Left ventricle myocardium superior (tissue), 1 donor: ENCODE data around the gene SKIL. TPM values are rescaled to one million over a fixed set of nuclear protein-coding genes. Genes with fewer than 3 reads are reported as not detected.
A peak's percentile ranks its signal among the peaks of the same experiment; 100 is the strongest.
"Not testable (repeated sequence)": the region's sequence is repeated elsewhere in the genome, so short reads cannot be mapped to it uniquely, and the experiment has no call there.

Experiments
- ATAC-seq: fragments of 200-7000 bp; cut with Tn5 transposase; one replicate; pipeline ENCODE4 v1.9.1; 2020; ENCODE audit warnings: mild to moderate bottlenecking, moderate library complexity
- DNase-seq: peaks from one replicate; pipeline ENCODE4 v3.0.0-alpha.2; 2020
- intact Hi-C: fragments of 100-400 bp; cut with micrococcal nuclease; formaldehyde crosslinking; loops from one replicate; pipeline ENCODE4 v1.11.0; 2022
- long read RNA-seq: library from polyadenylated mRNA; unstranded; transcript quantifications from one replicate; pipeline ENCODE4 v2.0.0, GENCODE V29; 2021
- total RNA-seq: library from RNA; stranded (reverse); fragmentation: NEBNext Ultra II Directional; extraction: Animal tissue kit (Norgen Biotek cat#: 25700); gene quantifications from one replicate; pipeline ENCODE4 v1.2.1, GENCODE V29; 2021
- donor health status: DM: no; HTN: yes; CAD: no; lungs with severe emphysema.

The SKIL gene
- 17.2 TPM for total RNA-seq
- long read RNA-seq, partial matches to known transcripts = 0 of 3 reads
- long read RNA-seq, other reads (novel, unspliced or antisense) = 3 of 3 reads

DNA sequence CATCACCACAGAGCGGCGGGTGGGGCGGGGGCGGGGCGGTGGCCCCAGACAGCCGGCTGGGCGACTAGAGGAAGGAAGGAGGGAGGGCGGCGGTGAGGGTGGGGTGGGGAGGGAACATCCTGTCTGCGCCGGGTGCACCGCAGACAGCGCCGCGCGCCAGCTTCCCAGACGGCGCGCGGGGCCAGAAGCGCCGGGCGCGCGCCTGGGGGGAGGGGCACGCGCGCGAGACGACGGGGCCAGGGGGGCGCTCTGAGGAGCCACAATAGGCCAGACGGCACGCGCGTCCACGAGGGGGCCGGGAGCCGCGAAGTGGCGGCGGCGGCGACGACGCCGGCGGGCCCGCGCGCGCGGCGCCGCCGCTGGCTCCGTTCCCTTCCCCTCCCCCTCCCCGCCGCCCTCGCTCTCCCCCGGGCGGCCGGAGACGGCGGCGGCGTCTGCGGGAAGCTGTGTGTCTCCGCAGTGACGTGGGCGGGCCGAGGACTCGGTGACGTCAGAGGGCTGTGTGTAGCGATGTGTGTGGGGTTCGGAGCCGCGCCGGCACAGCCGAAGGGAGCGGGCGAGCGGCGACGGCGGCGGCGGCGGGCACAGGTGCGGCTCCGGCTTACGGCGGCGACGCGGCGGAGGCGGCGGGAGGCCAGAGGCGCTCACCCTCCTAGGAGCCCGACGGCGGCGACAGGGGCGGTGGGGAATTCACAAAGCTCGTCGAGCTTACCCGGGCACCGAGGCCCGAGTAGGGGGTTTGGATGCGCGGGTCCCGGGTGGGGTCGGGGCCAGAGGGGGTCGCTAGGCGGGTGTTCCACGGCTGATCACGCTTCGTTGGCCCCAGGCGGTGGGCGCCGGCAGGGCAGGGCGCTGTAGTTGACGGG, at the start of gene SKIL:
SKIL (plus strand) TSS at position 540 of the 866 bp plus-strand sequence. CDS start 2,617 bp downstream, outside the sequence.
- intact Hi-C loops = no loop called here
- DNase-seq (peak; percentile 99), ATAC-seq (peak; percentile 82)

DNA sequence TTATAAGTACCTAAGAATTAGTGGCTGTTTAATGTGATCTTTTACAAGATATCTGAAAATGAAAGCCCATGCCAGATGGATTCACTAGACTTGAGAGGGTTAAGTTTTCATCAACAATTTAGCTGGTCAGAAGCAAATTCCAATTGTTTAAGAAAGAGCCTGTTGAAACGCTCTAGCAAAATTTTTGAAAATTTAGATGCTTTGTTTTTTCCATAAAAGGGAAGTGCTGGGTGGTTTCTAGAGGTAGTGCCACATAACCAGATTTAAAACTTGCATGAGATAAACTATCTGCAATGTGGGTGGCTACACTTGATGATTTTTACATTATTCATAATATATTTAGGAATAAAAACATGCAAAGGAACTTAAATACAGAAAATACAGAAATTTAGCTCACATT, 48.5 kb upstream of the SKIL start:
- DNase-seq (no peak), ATAC-seq (no peak)
- intact Hi-C loops = no loop called here

- no peak for ATAC-seq
- DNase-seq = no peak
- intact Hi-C loops = no loop called here
These were observed 39.6 kb upstream of the SKIL start for GRCh38 chr3:170317954-170318353.

GRCh38 chr3:170320461-170321121, 36.9 kb upstream of the SKIL start:
- ATAC-seq (no peak), DNase-seq (no peak)
- intact Hi-C loops = no loop called here

DNA sequence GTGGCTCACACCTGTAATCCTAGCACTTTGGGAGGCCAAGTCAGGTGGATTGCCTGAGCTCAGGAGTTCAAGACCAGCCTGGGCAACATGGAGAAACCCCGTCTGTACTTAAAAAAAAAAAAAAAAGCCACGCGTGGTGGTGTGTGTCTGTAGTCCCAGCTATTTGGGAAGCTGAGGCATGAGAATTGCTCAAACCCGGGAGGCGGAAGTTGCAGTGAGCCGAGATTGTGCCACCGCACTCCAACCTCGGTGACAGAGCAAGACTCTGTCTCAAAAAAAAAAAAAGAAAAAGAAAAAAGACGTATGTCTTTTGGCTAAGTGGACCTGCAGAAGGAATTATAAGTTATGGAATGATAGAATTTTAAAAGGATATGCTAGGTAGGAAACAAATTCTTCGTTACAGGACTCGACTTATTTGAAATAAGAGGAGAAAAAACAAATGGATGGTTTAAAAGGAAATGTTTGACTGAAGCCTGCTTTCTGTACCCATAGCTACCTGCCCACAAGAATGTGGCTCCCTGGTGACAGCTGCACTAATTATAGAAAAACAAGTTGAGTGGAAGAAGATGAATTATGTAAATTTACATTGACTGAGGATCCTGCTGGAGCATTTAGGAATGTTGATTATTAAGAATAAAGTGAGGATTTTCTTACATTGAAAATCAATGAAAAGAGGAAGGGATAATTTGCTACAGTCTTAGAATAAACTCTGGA, 36.0 kb upstream of the SKIL start:
- intact Hi-C loops = no loop called here
- DNase-seq (no peak), ATAC-seq (no peak)

- intact Hi-C loops = no loop called here
- DNase-seq (no peak), ATAC-seq (no peak)
These were observed 34.8 kb upstream of the SKIL start for GRCh38 chr3:170322566-170323269.

DNA sequence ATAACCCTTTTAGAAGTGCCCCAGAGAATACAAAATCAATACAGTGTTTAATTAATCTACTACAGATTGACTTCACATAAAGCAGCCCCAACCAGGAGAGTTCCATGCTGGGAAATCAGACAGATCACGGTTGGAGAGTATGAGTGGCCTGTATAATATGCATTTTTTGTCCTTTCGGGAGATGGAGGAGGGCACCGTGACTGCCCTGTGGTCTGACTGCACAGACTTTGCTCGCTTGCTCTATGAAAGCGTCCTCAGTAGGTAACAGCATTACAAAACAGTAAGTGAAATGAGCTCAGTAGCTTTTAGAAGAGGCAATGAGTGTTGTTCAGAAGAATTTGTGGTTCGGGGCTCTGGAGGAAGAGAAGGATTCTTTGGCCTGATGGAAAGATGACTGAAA, 34.2 kb upstream of the SKIL start:
- ATAC-seq (no peak), DNase-seq (no peak)
- intact Hi-C loops = no loop called here

DNA sequence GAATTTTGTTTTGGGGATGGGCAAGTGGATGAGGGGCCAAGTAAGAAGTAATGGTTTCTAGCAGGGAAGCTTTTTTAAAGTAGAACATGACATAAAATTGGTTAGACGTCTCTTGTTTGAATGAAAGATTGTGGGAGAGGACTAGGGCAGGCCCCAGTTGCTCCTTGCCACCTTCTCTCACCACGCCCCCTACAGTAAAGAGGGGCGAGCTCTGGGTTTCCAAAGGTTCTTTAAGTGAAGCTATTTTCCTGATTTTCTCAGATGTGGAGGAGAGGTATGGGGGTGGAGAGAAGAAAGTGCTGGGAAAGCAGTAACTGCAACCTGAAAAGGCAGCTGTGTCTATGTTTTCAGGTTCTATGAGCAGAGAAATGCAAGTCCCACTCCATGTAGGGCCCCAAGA, 32.6 kb upstream of the SKIL start:
- intact Hi-C loops = no loop called here
- DNase-seq (no peak), ATAC-seq (no peak)

DNA sequence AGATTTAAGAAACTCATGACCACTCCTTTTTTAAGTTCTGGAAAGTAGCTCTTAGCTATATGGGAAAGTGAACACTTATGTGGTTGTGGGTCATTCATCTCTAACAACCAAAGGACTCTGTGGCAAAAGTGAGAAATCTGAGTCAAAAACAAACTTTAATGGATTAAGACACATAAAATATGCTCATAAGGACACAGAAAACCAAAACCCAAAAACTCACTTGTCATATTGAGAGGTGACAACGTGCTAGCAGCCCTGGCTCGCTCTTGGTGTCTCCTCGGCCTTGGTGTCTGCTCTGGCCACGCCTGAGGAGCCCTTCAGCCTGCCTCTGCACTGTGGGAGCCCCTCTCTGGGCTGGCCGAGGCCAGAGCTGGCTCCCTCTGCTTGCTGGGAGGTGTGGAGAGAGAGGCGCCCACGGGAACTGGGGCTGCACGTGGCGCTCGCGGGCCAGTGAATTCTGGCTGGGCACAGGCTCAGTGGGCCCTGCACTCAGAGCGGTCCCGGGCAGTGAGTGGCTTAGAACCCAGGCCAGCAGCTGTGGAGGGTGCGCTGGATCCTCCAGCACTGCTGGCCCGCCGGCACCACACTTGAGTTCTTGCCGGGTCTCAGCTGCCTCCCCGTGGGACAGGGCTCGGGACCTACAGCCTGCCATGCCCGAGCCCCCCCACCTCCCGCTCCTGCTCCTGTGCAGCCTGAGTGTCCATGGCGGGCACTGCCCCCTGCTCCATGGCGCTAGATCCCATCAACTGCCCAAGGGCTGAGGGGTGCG, 30.3 kb upstream of the SKIL start:
- intact Hi-C loops = no loop called here
- no peak for DNase-seq
- no peak for ATAC-seq

- intact Hi-C loops, DNase-seq, ATAC-seq: not testable (repeated sequence)
These were observed 29.5 kb upstream of the SKIL start for GRCh38 chr3:170327868-170328548.

DNA sequence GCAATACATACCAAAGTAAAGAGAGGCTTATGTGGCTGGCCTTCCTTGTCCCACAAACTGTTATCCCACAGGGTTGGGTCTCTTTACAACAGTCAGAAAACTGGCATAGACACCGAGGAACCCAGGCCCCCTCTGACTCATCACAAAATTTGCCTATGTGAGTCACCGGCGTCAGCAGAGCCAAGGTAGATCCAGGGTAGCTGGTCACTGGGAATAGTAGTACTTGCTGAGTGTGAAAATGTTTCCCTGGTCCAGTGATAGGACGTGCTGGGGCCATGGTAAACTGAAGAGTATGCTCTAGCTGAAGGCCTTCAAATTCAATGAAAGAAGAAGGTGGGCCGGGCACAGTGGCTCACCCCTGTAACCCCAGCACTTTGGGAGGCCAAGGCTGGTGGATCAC, 27.1 kb upstream of the SKIL start:
- DNase-seq = no peak
- ATAC-seq = no peak
- intact Hi-C loops = no loop called here

GRCh38 chr3:170331143-170331542, 26.4 kb upstream of the SKIL start:
- intact Hi-C loops = no loop called here
- DNase-seq (no peak), ATAC-seq (no peak)

DNA sequence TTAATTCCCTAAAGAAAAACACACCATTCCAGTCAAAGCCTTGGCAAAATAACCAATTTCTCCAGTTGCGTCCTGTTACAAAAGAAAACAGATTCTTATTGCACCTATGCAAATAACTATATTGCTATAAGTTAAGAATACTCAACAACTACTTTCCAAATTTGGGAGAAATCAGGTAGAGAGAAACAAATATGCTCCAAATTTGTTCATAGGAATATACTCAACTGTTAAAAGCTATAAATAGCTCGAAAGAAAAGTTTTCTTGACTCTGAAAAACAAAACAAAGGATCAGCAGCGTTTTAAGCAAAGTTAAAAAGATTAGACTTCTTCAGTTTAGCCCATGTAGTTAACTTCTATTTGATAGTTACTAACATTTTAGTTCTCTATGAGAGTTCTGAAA, 20.1 kb upstream of the SKIL start:
- ATAC-seq (no peak), DNase-seq (no peak)
- intact Hi-C loops = no loop called here

DNA sequence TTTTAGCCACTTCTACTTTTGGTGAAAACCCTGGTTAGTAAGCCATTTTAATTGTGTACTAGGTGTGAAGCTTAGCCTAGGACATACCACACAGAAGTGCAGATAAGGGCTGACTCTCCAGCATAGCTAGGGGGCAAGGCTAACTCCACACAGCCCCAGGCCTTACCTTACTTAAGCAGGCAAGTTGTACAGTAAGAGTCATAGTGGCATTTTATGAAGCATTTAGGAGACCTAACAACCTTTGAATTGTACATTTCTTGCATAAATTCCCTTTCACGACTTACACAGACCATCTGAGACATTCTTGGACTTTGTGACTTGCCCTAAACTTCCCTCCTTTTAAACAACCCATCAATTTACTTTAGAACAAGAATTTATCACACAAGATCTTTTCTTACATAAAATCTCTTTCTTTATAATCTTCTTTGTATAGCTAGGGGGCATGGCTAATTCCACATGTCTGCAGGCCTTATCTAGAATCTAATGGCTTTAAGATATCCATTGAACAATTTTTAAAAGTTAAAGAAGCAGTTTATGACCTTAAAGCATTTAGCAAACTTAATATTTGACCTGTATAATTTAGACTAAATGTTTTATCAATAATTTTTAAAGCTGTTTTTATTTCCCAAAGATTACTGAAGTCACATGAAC, 18.7 kb upstream of the SKIL start:
- intact Hi-C loops = no loop called here
- ATAC-seq (no peak), DNase-seq (no peak)

GRCh38 chr3:170342273-170342672, 15.2 kb upstream of the SKIL start:
- DNase-seq, intact Hi-C loops, ATAC-seq: not testable (repeated sequence)

- intact Hi-C loops, DNase-seq: not testable (repeated sequence)
- peak; percentile 78 for ATAC-seq
These were observed 13.7 kb upstream of the SKIL start for GRCh38 chr3:170343859-170344258.

- ATAC-seq = no peak
- intact Hi-C loops = no loop called here
- no peak for DNase-seq
These were observed 12.5 kb upstream of the SKIL start for GRCh38 chr3:170344971-170345370.
